Pancreas (tissue), 10 donors: ENCODE data around the gene TXNL4A. TPM values are rescaled to one million over a fixed set of nuclear protein-coding genes. Genes with fewer than 3 reads are reported as not detected.
A peak's percentile ranks its signal among the peaks of the same experiment; 100 is the strongest.
"Not testable (repeated sequence)": the region's sequence is repeated elsewhere in the genome, so short reads cannot be mapped to it uniquely, and the experiment has no call there.

Experiments used
- ATAC-seq, 4 donors: fragments of 200-7000 bp; cut with Tn5 transposase; one replicate each; pipeline versions ENCODE4 v1.8.0 to v1.9.1; 2020; ENCODE audit warnings: mild to moderate bottlenecking in 4 of 4, moderate library complexity in 4 of 4
- DNase-seq, 6 donors: peaks; one replicate each; pipeline ENCODE4 v3.0.0-alpha.2; 2020
- FAIRE-seq: peaks from 2 replicates; lab custom pipeline; 2012; peaks lifted over from hg19 to GRCh38; lab: Jason Lieb, UNC
- H3K27ac ChIP-seq, 4 donors: fragments of 200-600 bp; sonication (generic); 1 replicate in 3 of 4; 2 replicates in 1 of 4; pipeline versions ENCODE4 v1.5.0 to v1.8.0; 2020
- H3K27me3 ChIP-seq, 4 donors: fragments of 200-600 bp; one replicate each; pipeline ENCODE4 v1.8.0; 2021
- H3K36me3 ChIP-seq, 3 donors: fragments of 200-600 bp; sonication (generic) in 1 of 3; one replicate each; pipeline versions ENCODE4 v1.5.0 to v1.8.0; 2020 to 2021
- H3K4me1 ChIP-seq, 3 donors: fragments of 200-600 bp; one replicate each; pipeline ENCODE4 v1.8.0; 2021
- H3K4me3 ChIP-seq, 4 donors: fragments of 200-600 bp; sonication (generic) in 2 of 4; one replicate each; pipeline versions ENCODE4 v1.5.0 to v1.8.0; 2020 to 2021
- H3K9me3 ChIP-seq, 4 donors: fragments of 200-600 bp; one replicate each; pipeline ENCODE4 v1.8.0; 2021
- WGBS, 2 donors: extraction: QIAGEN DNeasy Blood & Tissue Kit; methylation state at CpG; one replicate each; pipeline ENCODE4 v1.1.7; 2013; 5-methylcytosine and 5-hydroxymethylcytosine counted together
- intact Hi-C, 3 donors: fragments of 100-400 bp; cut with DNase I; formaldehyde crosslinking; loops; one replicate each; pipeline versions ENCODE4 v1.11.1 to v1.14.2; 2022
- polyA plus RNA-seq, 2 donors: library from polyadenylated mRNA; stranded (reverse); fragments of 200-250 nt; gene quantifications; one replicate each; pipeline ENCODE4 v1.2.3, GENCODE V29; 2013
- total RNA-seq, 6 donors: library from RNA; stranded (reverse); fragmentation: NEBNext Ultra II Directional in 4 of 6; extraction: Animal tissue kit (Norgen Biotek cat#: 25700) in 4 of 6; gene quantifications; one replicate each; pipeline versions ENCODE4 v1.2.1 to v1.2.4, GENCODE V29; 2021 to 2023
- TF ChIP-seq, protein P1 (sequence below), 4 donors: fragments of 200-600 bp; sonication (generic) in 3 of 4; IDR thresholded peaks; one replicate each; pipeline versions ENCODE4 v1.5.0 to v1.8.0; 2021; ENCODE audit warnings: antibody characterized with exemption in 4 of 4
- donor health status: healthy with polysubstance abuse.
- donor health status: DM: no; HTN: no; CAD: no; lungs with moderate emphysema.
- donor health status: DM: no; HTN: no; CAD: no.
- donor health status: control.
- donor health status: control.
- donor health status: Bipolar disorder and iron deficiency.
- donor health status: DM: yes; HTN: yes; CAD: no.
- donor health status: DM: no; HTN: no; CAD: no.
- donor health status: DM: no; HTN: no; CAD: no.
- donor health status: DM: yes; HTN: yes; CAD: no.

TXNL4A gene
- total and polyA plus RNA-seq, 8 donors: 40.5 to 64.6 (median 49.0) TPM

DNA sequence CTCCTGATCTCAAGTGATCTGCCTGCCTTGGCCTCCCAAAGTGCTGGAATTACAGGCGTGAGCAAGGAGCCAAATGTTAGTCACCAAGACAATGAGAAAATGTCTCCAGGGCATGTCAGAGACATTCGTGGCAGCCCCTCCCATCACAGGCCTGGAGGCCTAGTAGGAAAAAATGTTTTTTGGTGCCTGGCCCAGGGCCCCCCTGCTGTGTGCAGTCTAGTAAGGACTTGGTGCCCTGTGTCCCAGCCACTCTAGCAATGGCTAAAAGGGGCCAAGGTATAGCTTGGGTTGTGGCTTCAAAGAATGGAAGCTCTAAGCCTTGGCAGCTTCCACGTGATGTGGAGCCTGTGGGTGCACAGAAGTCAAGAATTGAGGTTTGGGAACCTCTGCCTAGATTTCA lies 12.5 kb upstream of the TXNL4A start:
- ATAC-seq: no peak

GRCh38 chr18:79999701-80000100 lies 11.3 kb upstream of the TXNL4A start:
- ATAC-seq, H3K4me1 ChIP-seq, H3K27me3 ChIP-seq, FAIRE-seq, H3K4me3 ChIP-seq, H3K36me3 ChIP-seq, H3K9me3 ChIP-seq, DNase-seq, H3K27ac ChIP-seq, intact Hi-C loops: not testable (repeated sequence)
- WGBS, 2 donors: 72 to 85% methylated on average over 2 of the region's 2 CpGs

More for the DNA sequence above, 12.5 kb upstream of the TXNL4A start:
- 75 to 76% methylated on average over 3 of the region's 3 CpGs for WGBS, 2 donors
- Histone ChIP-seq H3K27ac (no peak overlapping the region), H3K4me1 (no peaks in the 10 kb centered on the region), H3K9me3 (no peaks in the 10 kb centered on the region), H3K27me3 (no peaks in the 10 kb centered on the region), H3K4me3 (no peak overlapping the region), H3K36me3 (no peaks in the 10 kb centered on the region)
- intact Hi-C loops: no loop called here
- no peak for DNase-seq
- TF ChIP-seq, protein P1, sequence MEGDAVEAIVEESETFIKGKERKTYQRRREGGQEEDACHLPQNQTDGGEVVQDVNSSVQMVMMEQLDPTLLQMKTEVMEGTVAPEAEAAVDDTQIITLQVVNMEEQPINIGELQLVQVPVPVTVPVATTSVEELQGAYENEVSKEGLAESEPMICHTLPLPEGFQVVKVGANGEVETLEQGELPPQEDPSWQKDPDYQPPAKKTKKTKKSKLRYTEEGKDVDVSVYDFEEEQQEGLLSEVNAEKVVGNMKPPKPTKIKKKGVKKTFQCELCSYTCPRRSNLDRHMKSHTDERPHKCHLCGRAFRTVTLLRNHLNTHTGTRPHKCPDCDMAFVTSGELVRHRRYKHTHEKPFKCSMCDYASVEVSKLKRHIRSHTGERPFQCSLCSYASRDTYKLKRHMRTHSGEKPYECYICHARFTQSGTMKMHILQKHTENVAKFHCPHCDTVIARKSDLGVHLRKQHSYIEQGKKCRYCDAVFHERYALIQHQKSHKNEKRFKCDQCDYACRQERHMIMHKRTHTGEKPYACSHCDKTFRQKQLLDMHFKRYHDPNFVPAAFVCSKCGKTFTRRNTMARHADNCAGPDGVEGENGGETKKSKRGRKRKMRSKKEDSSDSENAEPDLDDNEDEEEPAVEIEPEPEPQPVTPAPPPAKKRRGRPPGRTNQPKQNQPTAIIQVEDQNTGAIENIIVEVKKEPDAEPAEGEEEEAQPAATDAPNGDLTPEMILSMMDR (IDR thresholded peaks at IDR 0.05): no peak
- no peak for FAIRE-seq

DNA sequence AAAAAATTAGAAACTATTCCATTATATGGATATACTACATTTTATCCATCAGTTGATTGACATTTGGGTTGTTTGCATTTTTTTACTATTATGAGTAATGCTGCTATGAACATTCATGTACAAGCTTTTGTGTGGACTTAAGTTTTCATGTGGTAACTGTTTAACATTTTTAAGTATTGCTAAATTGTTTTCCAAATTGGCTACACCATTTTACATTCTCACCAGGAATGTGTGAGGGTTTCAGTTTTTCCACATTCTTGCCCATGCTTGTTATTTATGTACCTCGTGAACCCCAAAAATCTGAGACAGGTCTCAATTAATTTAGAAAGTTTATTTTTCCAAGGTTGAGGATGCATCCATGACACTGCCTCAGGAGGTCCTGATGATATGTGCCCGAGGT lies 3.1 kb upstream of the TXNL4A start:
- DNase-seq: no peak
- intact Hi-C loops: no loop called here
- Histone ChIP-seq H3K9me3 (no peaks in the 10 kb centered on the region), H3K36me3 (no peaks in the 10 kb centered on the region), H3K4me3 (no peak overlapping the region), H3K27me3 (no peaks in the 10 kb centered on the region), H3K4me1 (peaks cover 0 to 11% (median 10%) of the 10 kb centered on the region in 3 donors), H3K27ac (no peak overlapping the region)
- no peak for FAIRE-seq
- TF ChIP-seq, protein P1 (IDR thresholded peaks at IDR 0.05): no peak
- WGBS, 2 donors: 77 to 83% methylated on average over 2 of the region's 2 CpGs
- no peak for ATAC-seq

DNA sequence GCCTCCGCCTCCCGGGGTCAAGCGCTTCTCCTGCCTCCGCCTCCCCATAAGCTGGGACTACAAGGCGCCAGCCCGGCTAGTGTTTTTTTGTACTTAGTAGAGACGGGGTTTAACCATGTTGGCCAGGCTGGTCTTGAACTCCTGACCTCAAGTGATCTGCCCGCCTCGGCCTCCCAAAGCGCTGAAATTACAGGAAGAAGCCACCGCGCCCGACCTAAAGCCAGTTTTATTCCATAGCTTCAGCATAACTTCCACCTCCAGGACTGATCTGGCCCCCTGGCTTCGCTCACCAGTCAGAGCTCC lies 783 bp upstream of the TXNL4A start:
- Histone ChIP-seq H3K9me3 (no peaks in the 10 kb centered on the region), H3K27ac (peak overlapping the region; percentile 96 to 98 (median 97)), H3K27me3 (no peaks in the 10 kb centered on the region), H3K36me3 (no peaks in the 10 kb centered on the region), H3K4me1 (peaks cover 0 to 18% (median 11%) of the 10 kb centered on the region in 3 donors), H3K4me3 (peak overlapping the region; percentile 84 to 96 (median 88))
- DNase-seq (no peak), ATAC-seq (no peak), FAIRE-seq (no peak)
- TF ChIP-seq, protein P1 (IDR thresholded peaks at IDR 0.05): no peak
- WGBS, 2 donors: 24 to 42% methylated on average over 14 of the region's 14 CpGs
- intact Hi-C loops: no loop called here

DNA sequence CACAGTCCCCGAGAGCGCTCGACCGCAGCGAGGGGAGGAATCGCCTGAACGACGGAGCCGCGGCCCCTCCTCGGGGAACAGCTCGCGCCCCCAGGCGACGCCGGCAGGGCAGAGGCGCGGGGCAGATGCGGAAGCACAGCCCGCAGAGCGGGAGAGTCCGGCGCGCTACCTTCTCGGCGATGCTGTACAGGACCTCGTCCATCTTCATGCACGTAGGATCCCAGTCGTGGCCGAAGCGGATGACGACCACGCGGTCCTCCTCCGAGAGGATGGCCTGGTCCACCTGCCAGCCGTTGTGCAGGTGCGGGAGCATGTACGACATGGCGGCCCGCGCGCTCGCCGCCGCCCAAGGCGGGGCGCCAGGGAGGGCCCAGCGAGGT lies 302 bp downstream of the TXNL4A start:
- peak in 5 of 6 donors; percentile 46 to 83 (median 65) for DNase-seq
- Histone ChIP-seq H3K36me3 (no peaks in the 10 kb centered on the region), H3K27me3 (no peaks in the 10 kb centered on the region), H3K4me3 (peak overlapping the region; percentile 84 to 96 (median 88)), H3K9me3 (no peaks in the 10 kb centered on the region), H3K4me1 (peaks cover 0 to 21% (median 11%) of the 10 kb centered on the region in 3 donors), H3K27ac (peak overlapping the region; percentile 96 to 98 (median 97))
- TF ChIP-seq, protein P1 (IDR thresholded peaks at IDR 0.05): no peak
- no peak for FAIRE-seq
- peak; percentile 57 to 79 (median 73) for ATAC-seq
- intact Hi-C loops: no loop called here
- WGBS, 2 donors: 1% methylated on average over 43 to 48 of the region's 48 CpGs
